Renal pelvis (tissue), 4 donors: ENCODE measurements around the gene FAM241A. TPM values are rescaled to one million over a fixed set of nuclear protein-coding genes. Genes with fewer than 3 reads are reported as not detected.
"Not testable (repeated sequence)": the region's sequence is repeated elsewhere in the genome, so short reads cannot be mapped to it uniquely, and the experiment has no call there.

ENCODE experiments used
- DNase-seq: peaks from one replicate; pipeline ENCODE4 v3.0.0-alpha.2; 2013
- polyA plus RNA-seq, 3 donors: library from polyadenylated mRNA; unstranded; fragments of 120-200 nt; gene quantifications; one replicate each; pipeline ENCODE4 v1.2.1, GENCODE V29; 2013; ENCODE audit not compliant: insufficient read length in 3 of 3

Gene FAM241A
- polyA plus RNA-seq, 3 donors = 1.1 to 1.5 (median 1.3) TPM

GRCh38 chr4:112208137-112209095, 63.2 kb downstream of the FAM241A start:
- DNase-seq = not testable (repeated sequence)

GRCh38 chr4:112210777-112211176, 65.5 kb downstream of the FAM241A start:
- no peak for DNase-seq

DNA sequence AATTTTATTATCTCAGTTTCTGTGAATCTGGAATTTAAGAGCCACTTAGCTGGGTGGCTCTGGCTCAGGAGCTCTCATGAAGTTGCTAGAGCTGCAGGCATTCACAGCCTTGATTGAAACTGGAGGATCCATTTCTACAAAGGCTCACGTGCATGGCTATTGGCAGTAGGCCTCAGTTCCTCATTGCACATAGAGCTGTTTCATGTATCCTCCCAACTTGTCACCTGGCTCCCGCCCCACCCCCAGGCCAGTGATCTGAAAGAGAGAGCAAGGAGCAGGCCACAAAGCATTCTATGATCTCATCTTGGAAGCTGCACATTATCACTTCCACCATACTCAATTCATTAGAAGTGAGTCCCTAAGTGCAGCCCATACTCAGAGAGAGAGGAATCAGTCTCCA, 67.8 kb downstream of the FAM241A start:
- DNase-seq = no peak

DNA sequence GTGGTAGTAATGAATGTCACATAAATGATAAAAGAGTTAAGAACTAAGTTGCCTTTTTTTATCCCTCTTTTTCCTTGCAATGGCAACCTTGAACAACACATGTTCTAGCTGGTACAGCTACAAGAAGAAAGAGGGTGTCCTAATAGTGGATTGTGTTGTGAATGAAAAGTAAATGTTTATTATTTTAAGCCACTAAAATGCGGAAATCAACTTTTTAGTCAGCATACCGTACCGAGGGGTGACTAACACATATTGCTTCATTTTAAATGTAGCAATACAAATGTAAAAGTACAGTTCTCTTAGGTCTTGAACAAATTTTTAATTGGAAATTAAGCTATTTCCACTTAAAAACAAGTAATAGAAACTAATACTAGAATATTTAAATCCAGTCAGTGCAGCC, 68.6 kb downstream of the FAM241A start:
- DNase-seq = no peak

DNA sequence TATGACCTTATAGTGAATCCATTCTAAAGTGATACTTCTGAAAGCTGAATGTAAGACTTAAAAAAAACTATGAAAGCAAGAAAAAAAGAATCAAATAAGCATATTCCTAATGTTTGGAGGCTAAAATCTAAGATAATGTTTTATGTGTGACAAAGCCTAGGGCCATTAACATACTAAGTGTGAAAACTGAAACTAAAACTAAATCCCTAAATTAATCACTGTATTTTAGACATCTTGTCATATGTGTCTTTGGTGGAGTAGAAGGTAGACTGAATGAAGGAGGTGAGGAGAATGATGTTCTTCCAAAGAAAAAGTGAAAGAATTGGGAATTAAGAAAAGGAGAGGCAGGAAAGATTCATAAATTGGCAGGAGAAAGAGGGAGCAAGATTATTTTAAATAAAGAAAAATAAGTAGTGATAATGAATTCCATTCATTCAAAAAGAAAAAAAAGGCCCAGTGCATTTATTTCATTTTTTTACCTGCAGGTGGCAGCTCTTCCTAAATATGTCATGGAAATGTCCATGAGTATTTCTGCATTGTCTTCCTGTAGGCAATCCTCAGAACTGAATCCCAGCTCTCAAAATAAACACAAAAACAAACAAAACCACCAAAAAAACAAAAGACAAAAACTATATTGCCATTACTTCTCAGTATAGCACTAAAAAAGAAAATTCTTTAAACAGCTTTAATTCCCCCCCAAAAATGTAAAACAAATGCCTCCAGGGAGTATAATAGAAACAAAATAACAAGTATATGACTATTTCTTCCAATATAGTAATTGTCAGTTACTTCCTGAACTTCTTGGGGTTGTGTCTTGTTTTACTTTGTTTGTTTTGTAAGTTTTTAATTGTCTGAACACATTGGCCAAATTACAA, 69.4 kb downstream of the FAM241A start:
- DNase-seq = no peak

GRCh38 chr4:112219826-112220366, 74.6 kb downstream of the FAM241A start:
- DNase-seq = no peak

- DNase-seq = no peak
Observed at GRCh38 chr4:112222219-112222955, 77.1 kb downstream of the FAM241A start.

DNA sequence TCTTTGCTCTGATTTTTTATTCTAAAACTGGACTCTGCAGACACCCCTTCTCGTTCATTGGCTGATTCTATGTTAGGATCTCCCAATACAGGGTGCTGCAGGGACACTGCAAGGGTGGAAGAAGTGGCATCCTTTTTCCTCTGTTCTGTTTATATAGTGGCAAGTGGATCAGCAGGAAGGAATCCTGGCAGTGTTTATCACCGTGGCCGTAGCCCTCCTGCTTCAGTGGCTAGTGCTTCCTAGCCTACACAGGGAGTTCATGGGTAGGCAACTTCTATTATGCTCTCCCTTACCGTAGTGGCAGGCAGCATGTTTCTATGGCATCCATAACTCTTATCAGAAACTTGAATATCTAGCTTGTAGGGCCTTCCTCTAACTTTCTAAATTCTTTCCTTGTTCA, 79.9 kb downstream of the FAM241A start:
- no peak for DNase-seq

GRCh38 chr4:112230879-112231778, 85.9 kb downstream of the FAM241A start:
- DNase-seq = peak; percentile 97

GRCh38 chr4:112231779-112232713, 86.8 kb downstream of the FAM241A start, which contains the start of gene AP1AR:
Gene AP1AR, plus strand, starts transcription at chr4:112231787. Its CDS starts 305 bp downstream, at chr4:112232092.
- DNase-seq = peak; percentile 88

- peak; percentile 57 for DNase-seq
Observed at GRCh38 chr4:112234952-112235609, 89.8 kb downstream of the FAM241A start.

- DNase-seq = no peak
Observed at GRCh38 chr4:112236040-112236439, 90.8 kb downstream of the FAM241A start.

DNA sequence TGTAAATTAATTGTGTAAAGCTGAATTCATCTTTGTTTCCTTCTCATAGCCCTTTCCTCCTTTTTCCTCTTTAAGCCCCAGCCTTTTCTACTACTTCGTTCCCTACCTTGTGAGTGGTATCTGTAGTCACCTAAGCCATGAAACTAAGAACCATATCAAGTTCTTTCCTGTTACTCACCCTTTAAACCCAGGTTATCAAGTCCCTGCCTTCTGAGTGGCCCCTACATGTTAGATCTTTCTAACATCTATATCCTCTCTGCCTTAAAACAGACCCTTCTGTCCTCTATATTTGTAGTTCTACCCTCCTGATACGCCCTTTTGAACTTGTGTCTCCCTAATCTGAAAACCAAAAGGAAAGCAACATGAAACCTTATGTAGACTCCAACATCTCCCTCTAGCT, 93.6 kb downstream of the FAM241A start:
- DNase-seq = no peak

Other genes with a start within 250 kb of the FAM241A start
- 10 to 100 TPM; 34.5 to 40.4 (median 34.7) TPM for gene AP1AR, start 86.3 kb downstream of the FAM241A start, polyA plus RNA-seq
- 10 to 100 TPM; 12.4 to 15.8 (median 15.2) TPM for gene TIFA, start 140.4 kb downstream of the FAM241A start, polyA plus RNA-seq
- 10 to 100 TPM; 10.0 to 19.4 (median 17.0) TPM for gene ALPK1, start 151.9 kb downstream of the FAM241A start, polyA plus RNA-seq